Raji (cell line): Measurements from ENCODE around the gene PDLIM1.

Experiments
- POLR2A ChIP-seq: IDR thresholded peaks from 2 replicates; pipeline ENCODE4 v1.6.1; 2011; ENCODE audit warnings: low read depth, low read length, control low read depth; ENCODE audit not compliant: insufficient read depth

PDLIM1 gene

GRCh38 chr10:95303950-95304349 lies 13.1 kb upstream of the PDLIM1 start:
- no peak for TF ChIP-seq POLR2A

GRCh38 chr10:95303535-95303934 lies 12.7 kb upstream of the PDLIM1 start:
- TF ChIP-seq POLR2A, result no peak

- TF ChIP-seq POLR2A, result no peak
Measured at GRCh38 chr10:95300022-95300539, 9.3 kb upstream of the PDLIM1 start.

- no peak for TF ChIP-seq POLR2A
Measured at GRCh38 chr10:95297402-95297801, 6.6 kb upstream of the PDLIM1 start.

GRCh38 chr10:95296764-95297163 lies 6.0 kb upstream of the PDLIM1 start:
- no peak for TF ChIP-seq POLR2A

DNA sequence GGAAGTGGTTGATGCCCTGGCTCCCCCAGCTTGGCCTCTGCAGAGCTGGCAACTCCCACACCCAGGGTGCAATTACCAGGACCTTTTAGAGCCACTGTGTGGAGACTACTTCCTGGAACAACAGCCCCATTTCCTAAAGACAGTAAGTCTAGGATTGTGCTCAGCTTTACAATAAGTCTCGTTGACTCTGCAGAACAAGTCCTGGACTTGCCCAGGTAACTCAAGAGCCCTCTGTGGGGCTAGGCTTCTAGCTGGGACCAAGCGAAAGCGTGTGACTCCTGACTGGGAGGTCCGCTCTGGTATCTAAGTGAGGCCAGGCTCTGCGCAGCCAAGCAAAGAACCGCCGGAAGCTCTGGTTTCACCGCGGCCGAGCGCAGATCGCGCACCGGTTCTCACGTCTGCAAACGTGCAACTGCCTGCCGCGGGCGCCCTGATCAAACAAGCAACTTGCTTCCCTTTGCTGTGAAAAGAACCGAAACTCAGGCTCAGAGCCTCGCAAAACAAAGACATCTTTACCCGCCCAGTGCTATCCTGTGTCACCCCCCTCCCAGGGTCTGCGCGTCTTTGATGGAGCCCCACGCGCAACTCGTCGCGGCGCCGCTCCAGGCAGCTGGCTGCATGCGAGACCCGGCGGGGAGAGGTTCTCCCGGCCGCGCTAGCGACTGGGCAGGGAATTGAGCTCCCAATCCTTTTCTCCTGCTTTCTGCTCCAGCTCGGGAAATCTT lies 4.4 kb upstream of the PDLIM1 start:
- no peak for TF ChIP-seq POLR2A

DNA sequence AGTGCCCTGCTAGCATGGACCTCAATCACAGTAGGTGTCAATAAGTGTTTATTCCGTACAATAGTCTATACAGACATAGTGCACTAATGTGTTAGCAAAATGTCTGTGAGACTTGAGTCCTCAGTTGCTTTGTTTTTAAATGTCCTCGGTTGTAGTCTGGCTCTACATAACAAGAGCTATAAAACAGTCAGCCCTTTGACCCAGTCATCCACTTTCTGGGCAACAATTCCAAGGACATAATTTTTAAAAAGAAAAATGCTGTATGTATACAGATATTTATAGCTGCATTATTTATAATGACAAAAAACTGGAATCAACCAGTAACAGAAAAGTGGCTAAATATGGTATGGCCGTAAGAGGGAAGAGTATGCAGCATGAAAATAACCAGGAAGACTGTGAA lies 2.8 kb upstream of the PDLIM1 start:
- TF ChIP-seq POLR2A, result no peak

DNA sequence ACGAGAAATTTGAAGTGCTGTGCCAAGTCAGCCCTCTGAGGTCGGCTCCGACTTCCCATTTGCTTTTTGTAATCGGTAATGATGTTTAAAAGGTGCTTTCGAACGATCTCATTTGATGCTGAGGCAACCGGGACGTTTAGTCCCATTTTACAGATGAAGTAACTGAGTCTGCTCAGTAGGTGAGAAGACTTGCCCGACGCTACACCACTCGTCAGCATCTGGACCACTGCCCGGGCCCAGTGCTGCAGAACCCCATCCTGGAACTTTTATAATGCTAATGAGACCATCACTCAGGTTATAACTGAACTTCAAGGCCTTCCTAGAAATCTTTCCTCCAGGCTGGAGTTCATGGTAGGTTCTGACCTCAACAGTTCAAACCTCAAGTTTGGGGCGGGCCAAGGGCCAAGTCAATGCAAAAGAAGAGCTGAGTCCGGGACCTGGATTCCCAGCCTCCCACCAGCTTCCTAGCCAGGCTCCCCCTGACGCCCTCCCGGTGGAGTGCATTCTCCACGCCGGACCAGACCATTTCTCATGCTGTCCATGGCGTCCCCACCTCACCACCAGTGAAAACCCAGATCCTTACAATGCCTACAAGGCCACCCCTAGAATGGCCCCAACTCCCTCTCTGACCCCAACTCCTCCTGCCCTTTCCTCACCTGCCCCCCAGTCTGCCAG lies 699 bp upstream of the PDLIM1 start:
- TF ChIP-seq POLR2A, result no peak

DNA sequence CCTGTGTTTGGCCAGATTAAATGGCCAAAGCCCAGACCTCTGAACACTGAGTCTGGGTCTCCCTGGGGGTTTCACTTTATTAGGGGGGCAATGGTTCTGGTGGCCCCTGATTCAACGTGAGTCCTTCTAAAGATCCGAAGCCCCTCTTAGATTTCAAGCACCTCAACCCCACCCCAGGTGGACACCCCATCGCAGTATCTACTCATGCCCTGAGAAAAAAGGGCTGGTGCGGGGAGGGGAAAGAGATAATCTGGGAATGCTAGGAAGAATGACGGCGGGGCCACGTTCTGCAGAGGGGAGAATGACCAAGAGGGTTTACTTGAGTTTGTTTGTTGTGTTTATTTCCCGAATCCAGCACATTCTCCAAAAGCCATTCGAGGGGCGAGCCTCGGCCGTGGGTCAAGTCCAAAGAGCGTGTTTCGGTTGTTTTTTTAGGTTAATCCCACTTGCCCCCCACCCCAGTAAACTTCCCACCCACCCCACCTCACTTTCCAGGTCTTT lies 832 bp downstream of the PDLIM1 start:
- TF ChIP-seq POLR2A, result no peak

- TF ChIP-seq POLR2A, result no peak
Measured at GRCh38 chr10:95289003-95289920, 1.5 kb downstream of the PDLIM1 start.

DNA sequence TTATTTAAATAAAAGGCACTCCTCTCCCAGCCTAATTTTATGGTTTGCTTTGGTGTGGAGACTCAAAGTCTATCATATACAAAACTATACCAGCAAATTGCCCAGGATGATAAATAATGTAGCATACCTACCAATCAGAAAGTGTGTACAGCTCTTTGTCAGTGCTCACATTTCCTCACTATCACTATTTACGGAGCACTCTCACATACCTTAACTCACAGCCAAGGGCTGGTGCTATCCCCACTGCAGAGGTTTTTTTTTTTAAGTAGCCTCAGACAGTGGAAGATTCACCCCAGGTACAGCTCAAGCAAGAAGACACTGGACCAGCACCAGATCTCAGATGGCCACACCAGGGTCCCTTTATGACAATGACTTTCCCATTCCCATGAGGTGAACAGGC lies 2.5 kb downstream of the PDLIM1 start:
- TF ChIP-seq POLR2A, result no peak

- no peak for TF ChIP-seq POLR2A
Measured at GRCh38 chr10:95287281-95287680, 3.5 kb downstream of the PDLIM1 start.

GRCh38 chr10:95286707-95287106 lies 4.1 kb downstream of the PDLIM1 start:
- no peak for TF ChIP-seq POLR2A

- no peak for TF ChIP-seq POLR2A
Measured at GRCh38 chr10:95285556-95285955, 5.2 kb downstream of the PDLIM1 start.

DNA sequence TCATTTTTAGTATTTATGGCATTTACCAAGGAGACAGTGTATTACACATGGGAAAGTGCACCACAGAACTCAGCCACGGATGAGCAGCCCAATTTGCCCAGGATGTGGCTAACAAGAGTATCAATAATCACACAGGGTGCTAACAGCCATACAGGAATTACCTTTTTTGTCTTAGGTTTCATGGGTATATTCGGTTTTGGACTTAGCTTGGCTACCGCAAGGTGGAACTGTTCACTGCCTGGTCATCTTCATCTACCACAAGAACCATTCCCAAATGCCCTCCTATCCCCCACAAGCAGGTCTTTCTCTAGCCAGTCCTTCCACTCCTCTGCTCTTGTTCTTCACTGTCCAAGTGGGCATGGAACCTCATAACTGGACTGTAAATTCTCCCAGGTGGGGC lies 6.0 kb downstream of the PDLIM1 start:
- TF ChIP-seq POLR2A, result no peak

- no peak for TF ChIP-seq POLR2A
Measured at GRCh38 chr10:95282107-95282506, 8.7 kb downstream of the PDLIM1 start.

DNA sequence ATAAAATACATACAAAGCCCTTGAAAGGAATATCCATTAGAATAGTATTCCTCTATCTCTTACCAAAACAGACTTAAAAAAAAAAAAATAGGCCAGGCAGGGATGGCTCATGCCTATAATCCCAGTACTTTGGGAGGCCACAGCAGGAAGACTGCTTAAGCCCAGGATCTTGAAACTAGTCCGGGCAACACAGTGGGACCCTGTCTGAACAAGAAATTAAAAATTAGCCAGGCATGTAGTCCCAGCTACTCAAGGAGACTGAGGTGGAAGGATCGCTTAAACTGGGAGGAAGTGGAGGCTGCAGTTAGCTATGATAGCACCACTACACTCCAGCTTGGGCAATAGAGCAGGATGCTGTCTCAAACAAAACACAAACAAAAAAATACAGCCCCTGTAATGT lies 9.6 kb downstream of the PDLIM1 start:
- TF ChIP-seq POLR2A, result no peak
